ENCODE data around the gene FCER2.
"Not testable (repeated sequence)": the region's sequence is repeated elsewhere in the genome, so short reads cannot be mapped to it uniquely, and the experiment has no call there.

FCER2 gene

DNA sequence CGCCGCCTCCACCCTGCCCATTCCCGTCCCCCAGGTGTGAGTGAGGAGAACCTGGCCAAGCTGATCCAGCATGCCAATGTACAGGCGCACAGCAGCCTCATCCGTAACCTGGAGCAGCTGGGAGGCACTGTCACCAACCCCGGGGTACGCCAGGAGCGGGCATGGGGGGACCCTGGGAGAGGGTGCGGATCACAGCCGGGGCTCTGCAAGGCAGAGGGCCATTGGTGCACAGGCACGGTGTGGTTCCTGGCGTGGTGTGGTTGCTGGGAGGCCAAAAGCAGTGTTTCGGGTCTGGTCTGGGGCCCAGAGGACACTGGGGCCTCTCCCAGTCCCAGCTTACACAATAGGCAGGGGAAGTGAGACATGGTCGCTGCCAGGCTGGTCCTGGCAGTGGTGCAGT lies 56.8 kb downstream of the FCER2 start:
- no peak for DNase-seq

DNA sequence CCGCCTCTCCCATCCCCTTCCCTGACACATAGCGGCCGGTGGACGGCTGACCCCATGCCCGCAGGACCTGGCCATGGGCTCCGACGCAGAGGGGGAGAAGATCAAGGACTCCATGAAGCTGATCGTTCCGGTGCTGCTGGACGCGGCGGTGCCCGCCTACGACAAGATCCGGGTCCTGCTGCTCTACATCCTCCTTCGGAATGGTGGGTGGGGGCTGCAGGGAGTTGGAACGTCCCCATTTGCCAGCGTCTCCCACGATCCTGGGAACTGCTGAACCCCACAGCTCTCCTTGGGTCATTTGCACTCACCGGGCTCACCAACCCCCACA lies 57.4 kb downstream of the FCER2 start:
- DNase-seq: no peak

DNA sequence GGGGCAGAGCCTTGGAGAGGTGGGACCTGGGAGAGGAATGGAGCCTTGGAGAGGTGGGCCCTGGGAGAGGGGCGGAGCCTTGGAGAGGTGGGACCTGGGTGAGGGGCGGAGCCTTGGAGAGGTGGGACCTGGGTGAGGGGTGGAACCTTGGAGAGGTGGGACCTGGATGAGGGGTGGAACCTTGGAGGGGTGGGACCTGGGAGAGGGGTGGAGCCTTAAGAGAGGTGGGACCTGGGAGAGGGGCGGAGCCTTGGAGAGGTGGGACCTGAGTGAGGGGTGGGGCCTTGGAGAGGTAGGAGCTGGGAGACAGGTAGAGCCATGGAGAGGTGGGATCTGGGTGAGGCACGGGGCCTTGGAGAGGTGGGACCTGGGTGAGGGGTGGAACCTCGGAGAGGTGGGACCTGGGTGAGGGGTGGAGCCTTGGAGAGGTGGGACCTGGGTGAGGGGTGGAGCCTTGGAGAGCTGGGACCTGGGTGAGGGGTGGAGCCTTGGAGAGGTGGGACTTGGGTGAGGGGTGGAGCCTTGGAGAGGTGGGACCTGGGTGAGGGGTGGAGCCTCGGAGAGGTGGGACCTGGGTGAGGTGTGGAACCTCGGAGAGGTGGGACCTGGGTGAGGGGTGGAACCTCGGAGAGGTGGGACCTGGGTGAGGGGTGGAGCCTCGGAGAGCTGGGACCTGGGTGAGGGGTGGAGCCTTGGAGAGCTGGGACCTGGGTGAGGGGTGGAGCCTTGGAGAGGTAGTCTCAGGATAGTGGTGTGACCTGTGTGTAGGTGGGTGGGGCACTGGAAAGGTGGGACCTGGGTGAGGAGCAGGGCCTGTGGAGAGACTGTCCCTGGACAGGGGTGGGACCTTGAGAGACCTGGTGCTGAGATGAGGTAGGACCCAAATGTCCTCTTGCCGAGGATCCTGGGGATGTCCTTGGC lies 58.0 kb downstream of the FCER2 start:
- not testable (repeated sequence) for DNase-seq

DNA sequence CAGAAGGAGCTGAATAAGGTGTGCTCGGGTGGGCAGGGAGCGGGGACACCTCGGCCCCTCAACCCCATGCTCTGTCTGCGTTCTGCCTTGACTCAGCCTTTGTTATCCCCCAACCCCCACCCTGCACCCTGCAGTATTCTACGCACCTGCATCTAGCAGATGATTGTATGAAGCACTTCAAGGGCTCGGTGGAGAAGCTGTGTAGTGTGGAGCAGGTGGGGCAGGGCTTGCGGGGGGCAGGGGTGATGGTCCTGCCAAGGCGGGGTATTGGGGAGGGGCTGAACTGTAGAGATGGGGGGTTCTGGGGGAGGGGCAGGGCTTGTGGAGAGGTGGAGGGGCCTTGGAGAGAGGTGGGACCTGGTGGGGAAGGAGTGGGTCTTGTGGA lies 58.9 kb downstream of the FCER2 start:
- no peak for DNase-seq

DNA sequence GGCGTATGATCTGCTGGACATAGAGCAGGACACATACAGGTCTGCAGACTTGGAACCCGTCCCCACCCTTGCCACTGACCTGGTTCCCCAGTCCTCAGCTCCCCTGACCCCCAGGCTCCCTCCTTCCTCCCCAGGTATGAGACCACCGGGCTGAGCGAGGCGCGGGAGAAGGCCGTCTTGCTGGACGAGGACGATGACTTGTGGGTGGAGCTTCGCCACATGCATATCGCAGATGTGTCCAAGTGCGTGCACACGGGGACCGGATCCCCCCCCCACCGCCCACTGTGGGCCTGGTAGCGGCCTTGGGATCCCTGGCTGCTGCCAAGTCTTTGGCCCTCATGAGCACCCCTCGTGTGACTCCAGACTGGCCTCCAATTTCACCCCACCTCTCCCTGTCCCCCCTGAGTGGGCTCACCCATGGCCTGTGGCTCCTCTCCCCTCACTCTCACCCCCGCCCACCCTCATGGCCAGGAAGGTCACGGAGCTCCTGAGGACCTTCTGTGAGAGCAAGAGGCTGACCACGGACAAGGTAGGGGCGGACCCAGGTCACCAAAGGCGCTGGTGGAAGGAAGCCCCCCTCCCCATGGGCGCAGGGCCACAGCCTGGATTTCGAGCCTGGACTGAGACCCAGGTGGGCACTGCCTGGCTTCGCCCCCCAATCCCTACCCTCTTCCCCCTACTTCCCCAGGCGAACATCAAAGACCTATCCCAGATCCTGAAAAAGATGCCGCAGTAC lies 59.5 kb downstream of the FCER2 start:
- no peak for DNase-seq

DNA sequence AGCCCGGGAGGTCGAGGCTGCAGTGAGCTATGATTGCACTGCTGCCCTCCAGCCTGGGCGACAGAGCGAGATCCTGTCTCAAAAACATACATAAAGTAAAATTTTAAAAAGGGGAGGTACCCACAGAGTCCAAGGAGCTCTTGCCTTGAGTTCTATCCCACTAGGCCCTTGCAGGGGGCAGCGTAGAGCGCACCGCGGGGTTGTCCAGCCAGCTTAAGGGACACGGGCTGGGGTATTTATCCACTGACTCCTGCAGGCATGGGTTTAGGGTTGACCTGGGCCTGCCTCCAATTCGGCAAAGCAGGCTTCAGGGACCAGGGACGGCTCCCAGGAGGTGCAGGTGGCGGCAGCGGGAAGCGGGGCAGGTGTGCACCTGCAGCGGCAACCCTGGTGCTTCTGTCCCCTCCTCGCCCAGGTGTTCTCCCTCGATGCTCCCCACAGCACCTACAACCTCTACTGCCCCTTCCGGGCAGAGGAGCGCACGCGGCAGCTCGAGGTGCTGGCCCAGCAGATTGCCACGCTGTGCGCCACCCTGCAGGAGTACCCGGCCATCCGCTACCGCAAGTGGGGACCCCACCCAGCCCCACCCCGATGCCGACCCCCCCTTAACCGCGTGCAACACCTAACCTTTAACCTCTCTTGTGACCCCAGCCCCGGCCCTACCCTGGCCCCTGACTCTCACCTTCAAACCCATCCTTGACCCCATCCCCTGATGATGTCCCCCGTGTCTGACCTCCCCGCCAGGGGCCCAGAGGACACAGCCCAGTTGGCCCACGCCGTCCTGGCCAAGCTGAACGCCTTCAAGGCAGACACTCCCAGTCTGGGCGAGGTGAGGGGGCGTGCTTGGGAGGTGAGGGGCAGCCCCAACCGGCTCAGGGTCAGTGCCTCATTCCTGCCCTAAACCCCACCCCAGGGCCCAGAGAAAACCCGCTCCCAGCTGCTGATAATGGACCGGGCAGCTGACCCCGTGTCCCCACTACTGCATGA lies 60.3 kb downstream of the FCER2 start:
- no peak for DNase-seq

DNA sequence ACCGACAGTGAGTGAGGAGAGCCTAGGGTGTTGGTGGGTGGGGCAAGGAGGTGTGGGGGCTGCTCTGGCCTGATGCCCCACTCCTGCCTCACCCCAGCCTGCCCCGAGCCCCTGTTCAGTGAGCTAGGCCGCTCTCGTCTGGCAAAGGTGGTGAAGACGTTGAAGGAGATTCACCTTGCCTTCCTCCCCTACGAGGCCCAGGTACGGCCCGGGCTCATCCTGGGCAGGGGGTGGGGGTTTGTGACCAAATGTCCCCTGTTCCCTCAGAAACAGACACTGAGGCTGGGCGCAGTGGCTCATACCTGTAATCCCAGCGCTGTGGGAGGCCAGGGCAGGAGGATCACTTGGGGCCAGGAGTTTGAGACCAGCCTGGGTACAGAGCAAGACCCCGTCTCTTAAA lies 61.1 kb downstream of the FCER2 start:
- no peak for DNase-seq

DNA sequence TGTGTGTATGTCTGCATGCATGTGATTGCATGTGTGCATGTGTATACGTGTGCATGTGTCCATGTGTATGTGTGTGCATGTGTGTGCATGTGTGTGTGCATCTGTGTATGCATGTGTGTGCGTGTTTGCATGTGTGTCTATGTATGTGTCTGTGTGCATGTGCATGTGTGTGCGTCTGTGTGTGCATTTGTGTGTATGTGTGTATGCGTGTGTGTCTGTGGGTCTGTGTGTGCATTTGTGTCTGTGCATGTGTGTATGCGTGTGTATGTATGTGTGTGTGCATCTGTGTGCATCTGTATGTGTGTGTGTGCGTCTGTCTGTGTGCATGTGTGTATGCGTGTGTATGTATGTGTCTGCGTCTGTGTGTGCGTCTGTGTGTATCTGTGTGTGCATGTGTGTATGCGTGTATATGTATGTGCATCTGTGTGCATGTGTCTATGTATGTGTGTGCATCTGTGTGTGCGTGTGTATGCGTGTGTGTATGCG lies 62.0 kb downstream of the FCER2 start:
- no peak for DNase-seq

DNA sequence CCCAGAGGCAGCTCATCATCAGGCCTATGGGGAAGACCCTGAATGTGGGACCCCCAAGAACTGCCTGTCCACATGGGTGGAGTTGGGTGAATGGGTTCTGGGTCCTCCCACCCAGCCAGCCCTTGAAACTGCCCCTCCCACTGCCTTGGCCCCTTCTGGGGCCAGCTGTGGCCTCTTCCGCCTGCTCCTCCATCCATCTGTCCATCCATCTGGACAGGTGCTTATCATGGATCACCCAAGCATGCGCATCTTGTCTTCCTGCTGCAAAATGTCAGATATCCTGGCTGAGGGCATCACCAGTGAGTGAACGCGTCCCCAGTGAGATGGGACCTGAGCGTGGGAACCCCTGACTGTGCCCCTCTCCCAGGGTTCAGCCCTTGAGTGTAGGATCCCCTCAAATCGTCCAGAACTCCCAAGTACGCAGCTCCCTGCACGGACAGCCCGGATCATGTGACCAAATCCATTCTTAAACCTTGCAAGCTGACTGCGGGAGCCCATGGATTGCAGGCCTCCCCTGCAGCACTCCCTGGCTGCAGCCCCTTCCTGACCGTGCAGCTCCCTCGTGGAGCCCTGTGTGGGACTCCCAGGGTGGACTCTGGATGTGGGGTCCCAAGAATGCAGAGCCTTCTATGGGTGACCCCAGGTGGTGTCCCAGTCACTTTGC lies 63.0 kb downstream of the FCER2 start:
- no peak for DNase-seq
